Mesothelial cell of epicardium (in vitro differentiated cells): ENCODE measurements around the gene NELFA. TPM values are rescaled to one million over a fixed set of nuclear protein-coding genes. Genes with fewer than 3 reads are reported as not detected.

Experiments used
- DNase-seq, 2 experiments: peaks; one replicate each; pipeline ENCODE4 v3.0.0; 2021; ENCODE audit warnings: low spot score in 2 of 2; ENCODE audit not compliant: unreplicated experiment in 2 of 2
- H3K27ac Mint-ChIP-seq: 2 replicates; pipeline ENCODE4 v1.8.0; 2021; ENCODE audit warnings: mixed read lengths
- H3K27me3 Mint-ChIP-seq: 2 replicates; pipeline ENCODE4 v1.8.0; 2021; ENCODE audit warnings: low read depth, mixed read lengths
- H3K36me3 Mint-ChIP-seq: 2 replicates; pipeline ENCODE4 v1.8.0; 2021; ENCODE audit warnings: mixed read lengths
- H3K4me1 Mint-ChIP-seq: 2 replicates; pipeline ENCODE4 v1.8.0; 2021; ENCODE audit warnings: mixed read lengths
- H3K4me3 Mint-ChIP-seq: 2 replicates; pipeline ENCODE4 v1.8.0; 2021; ENCODE audit warnings: mild to moderate bottlenecking, moderate library complexity, mixed read lengths
- H3K9me3 Mint-ChIP-seq: 2 replicates; pipeline ENCODE4 v1.8.0; 2021; ENCODE audit warnings: mixed read lengths
- total RNA-seq: library from RNA; stranded (reverse); gene quantifications from 3 replicates; pipeline ENCODE4 v1.2.1, GENCODE V29; 2021
- TF ChIP-seq, protein P1 (sequence below): fragments of 200-600 bp; sonication (generic); IDR thresholded peaks from one replicate; pipeline ENCODE4 v1.5.0; 2021; ENCODE audit warnings: antibody characterized with exemption; ENCODE audit not compliant: unreplicated experiment

NELFA gene
- total RNA-seq, 1 donor from 2014 or later, result 55.8 TPM

DNA sequence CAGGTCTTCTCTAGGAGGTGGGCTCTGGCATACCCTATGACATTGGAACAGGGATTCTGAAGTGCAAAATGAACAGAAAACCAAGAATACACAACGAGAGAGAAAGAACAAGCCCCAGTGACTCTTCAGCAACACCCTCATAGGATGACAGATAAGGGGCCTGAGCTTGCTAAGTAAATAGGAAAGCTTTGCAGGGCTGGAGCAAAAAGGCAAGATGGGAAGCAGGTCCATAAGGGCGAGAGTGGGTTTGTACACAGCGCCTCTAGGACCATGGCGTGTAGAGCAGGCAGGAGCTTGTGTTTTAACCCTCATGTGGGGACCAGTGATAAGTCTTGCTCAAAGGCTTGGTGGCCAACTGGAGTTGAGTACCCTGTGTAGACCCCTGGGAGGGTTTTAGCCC, 45.8 kb downstream of the NELFA start:
- Mint-ChIP-seq H3K4me3 (no peak overlapping the region), H3K9me3 (peaks cover 10% of the 10 kb centered on the region), H3K27ac (no peak overlapping the region), H3K36me3 (peaks cover 62% of the 10 kb centered on the region), H3K4me1 (no peaks in the 10 kb centered on the region), H3K27me3 (no peaks in the 10 kb centered on the region)
- TF ChIP-seq, protein P1, sequence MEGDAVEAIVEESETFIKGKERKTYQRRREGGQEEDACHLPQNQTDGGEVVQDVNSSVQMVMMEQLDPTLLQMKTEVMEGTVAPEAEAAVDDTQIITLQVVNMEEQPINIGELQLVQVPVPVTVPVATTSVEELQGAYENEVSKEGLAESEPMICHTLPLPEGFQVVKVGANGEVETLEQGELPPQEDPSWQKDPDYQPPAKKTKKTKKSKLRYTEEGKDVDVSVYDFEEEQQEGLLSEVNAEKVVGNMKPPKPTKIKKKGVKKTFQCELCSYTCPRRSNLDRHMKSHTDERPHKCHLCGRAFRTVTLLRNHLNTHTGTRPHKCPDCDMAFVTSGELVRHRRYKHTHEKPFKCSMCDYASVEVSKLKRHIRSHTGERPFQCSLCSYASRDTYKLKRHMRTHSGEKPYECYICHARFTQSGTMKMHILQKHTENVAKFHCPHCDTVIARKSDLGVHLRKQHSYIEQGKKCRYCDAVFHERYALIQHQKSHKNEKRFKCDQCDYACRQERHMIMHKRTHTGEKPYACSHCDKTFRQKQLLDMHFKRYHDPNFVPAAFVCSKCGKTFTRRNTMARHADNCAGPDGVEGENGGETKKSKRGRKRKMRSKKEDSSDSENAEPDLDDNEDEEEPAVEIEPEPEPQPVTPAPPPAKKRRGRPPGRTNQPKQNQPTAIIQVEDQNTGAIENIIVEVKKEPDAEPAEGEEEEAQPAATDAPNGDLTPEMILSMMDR, result no peak
- no peak for DNase-seq

- peaks cover 71% of the 10 kb centered on the region for H3K36me3 Mint-ChIP-seq
- peaks cover 10% of the 10 kb centered on the region for H3K9me3 Mint-ChIP-seq
Observed at GRCh38 chr4:1961563-1961962, 47.2 kb downstream of the NELFA start.

GRCh38 chr4:1961038-1961437, 47.7 kb downstream of the NELFA start:
- Mint-ChIP-seq H3K9me3 (peaks cover 10% of the 10 kb centered on the region), H3K4me1 (no peaks in the 10 kb centered on the region), H3K36me3 (peaks cover 72% of the 10 kb centered on the region), H3K27me3 (no peaks in the 10 kb centered on the region), H3K4me3 (no peak overlapping the region), H3K27ac (no peak overlapping the region)
- DNase-seq, result no peak
- TF ChIP-seq, protein P1, result no peak

More at GRCh38 chr4:1961563-1961962, 47.2 kb downstream of the NELFA start:
- no peaks in the 10 kb centered on the region for H3K27me3 Mint-ChIP-seq
- no peak overlapping the region for H3K27ac Mint-ChIP-seq
- TF ChIP-seq, protein P1, result no peak
- no peak overlapping the region for H3K4me3 Mint-ChIP-seq
- H3K4me1 Mint-ChIP-seq, result no peaks in the 10 kb centered on the region
- DNase-seq, result no peak

DNA sequence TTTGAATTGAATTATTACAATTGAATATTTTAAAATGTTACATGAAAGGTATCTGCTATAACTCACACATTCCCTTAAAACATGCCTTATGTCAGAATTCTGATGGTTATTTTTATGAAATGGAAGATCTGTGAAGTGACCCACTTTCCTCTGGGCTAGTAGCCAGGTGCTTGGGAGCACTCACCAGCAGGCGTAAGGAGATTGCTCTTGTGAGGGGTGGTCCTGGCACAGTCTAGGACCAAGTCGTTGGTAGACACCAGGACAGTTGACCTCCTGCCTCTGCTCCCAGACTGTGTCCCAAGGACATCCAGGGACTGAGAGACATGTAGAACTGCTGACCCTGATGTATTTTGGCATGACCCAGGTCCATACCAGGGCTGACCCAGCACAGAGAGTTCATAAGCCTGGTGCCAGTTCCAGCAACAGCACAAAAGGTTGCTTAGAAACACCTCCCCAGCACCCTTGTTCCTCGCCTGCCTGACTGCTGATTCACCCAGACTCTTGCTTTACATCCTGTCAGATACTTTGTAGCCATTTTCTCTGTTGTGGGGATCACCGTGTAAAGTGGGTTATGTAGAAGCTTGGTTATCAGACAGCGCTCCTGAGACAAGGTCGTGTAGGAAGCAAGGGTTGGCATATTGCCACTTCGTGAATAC, 48.5 kb downstream of the NELFA start:
- H3K27me3 Mint-ChIP-seq, result no peaks in the 10 kb centered on the region
- peaks cover 10% of the 10 kb centered on the region for H3K9me3 Mint-ChIP-seq
- TF ChIP-seq, protein P1, result no peak
- H3K36me3 Mint-ChIP-seq, result peaks cover 70% of the 10 kb centered on the region
- no peak overlapping the region for H3K4me3 Mint-ChIP-seq
- no peak overlapping the region for H3K27ac Mint-ChIP-seq
- DNase-seq, result no peak
- no peaks in the 10 kb centered on the region for H3K4me1 Mint-ChIP-seq

DNA sequence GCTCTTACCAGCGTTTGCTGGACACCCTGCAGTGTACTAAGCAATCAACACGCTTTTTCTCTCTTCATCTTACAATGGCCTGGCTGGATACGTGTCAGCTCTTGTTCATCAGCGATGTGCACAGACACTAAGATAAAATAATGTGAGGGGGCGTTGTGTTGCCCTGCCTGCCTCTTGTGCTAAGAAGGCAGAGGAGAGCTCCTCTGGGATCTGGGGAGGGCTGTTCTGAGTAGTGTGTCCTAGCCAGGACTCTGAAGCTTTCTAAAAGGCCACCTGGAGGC, 49.7 kb downstream of the NELFA start:
- Mint-ChIP-seq H3K9me3 (peaks cover 2% of the 10 kb centered on the region), H3K27ac (no peak overlapping the region), H3K4me1 (no peaks in the 10 kb centered on the region), H3K36me3 (peaks cover 63% of the 10 kb centered on the region), H3K4me3 (no peak overlapping the region), H3K27me3 (no peaks in the 10 kb centered on the region)
- TF ChIP-seq, protein P1, result no peak
- no peak for DNase-seq
